GM13977 (cell line): ENCODE results near the gene CDK7.

Experiments
- DNase-seq: peaks from one replicate; pipeline ENCODE4 v3.0.0; 2012; ENCODE audit warnings: low spot score
- CTCF ChIP-seq: IDR thresholded peaks from 2 replicates; pipeline ENCODE4 v1.5.1; 2012; ENCODE audit warnings: mild to moderate bottlenecking, control low read depth; ENCODE audit not compliant: insufficient read depth; ENCODE audit errors: extremely low read depth, missing control alignments
- in situ Hi-C: fragments of 300-500 bp; cut with MboI; formaldehyde crosslinking; loops from one replicate; pipeline ENCODE4 v1.12.0; 2022; ENCODE audit warnings: low sequenced_read_pairs, low pct_unique_long_range_greater_than_20kb, mixed read lengths, inconsistent platforms; ENCODE audit not compliant: unreplicated experiment

Gene CDK7

GRCh38 chr5:69209602-69210001 lies 25.1 kb upstream of the CDK7 start:
- in situ Hi-C loops = no loop called here
- TF ChIP-seq CTCF = no peak
- DNase-seq = no peak

- DNase-seq = no peak
- in situ Hi-C loops = no loop called here
- TF ChIP-seq CTCF = no peak
Measured at GRCh38 chr5:69211200-69211599, 23.5 kb upstream of the CDK7 start.

- TF ChIP-seq CTCF = no peak
- DNase-seq = no peak
Measured at GRCh38 chr5:69212022-69212421, 22.7 kb upstream of the CDK7 start.

GRCh38 chr5:69213513-69214215 lies 21.0 kb upstream of the CDK7 start:
- no peak for TF ChIP-seq CTCF
- in situ Hi-C loops = no loop called here
- no peak for DNase-seq

More at GRCh38 chr5:69212022-69212421, 22.7 kb upstream of the CDK7 start:
- in situ Hi-C loops = no loop called here

GRCh38 chr5:69217151-69217511 lies 17.6 kb upstream of the CDK7 start:
- in situ Hi-C loops = no loop called here

More at GRCh38 chr5:69217151-69217511, 17.6 kb upstream of the CDK7 start:
- TF ChIP-seq CTCF = no peak
- DNase-seq = peak; percentile 24
